ENCODE measurements around the gene KIF22.

KIF22 gene

DNA sequence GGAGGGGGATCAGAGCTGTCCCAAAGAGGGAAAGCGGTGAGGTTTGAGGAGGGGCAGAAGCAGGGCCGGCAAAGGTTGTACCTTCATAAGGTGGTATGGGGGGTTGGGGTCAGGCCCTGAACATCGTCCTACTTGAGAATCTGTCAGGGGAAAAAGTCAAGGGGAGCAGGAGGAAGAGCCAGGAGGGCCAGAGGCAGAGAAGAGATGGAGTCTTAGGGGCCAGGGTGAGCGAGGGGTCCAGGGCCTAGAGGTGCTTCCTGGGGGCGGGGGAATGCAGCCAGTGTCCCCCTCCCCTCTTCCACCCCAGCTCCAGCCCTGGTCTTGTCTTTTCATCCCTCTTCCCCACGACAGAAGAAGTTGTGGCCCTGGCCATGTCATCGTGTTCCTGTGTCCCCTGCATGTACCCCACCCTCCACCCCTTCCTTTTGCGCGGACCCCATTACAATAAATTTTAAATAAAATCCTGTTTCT, 20.2 kb downstream of the KIF22 start:
- no peak for DNase-seq (ENCODE audit: low read depth)
- peak overlapping the region; percentile 57 for H3K4me3 ChIP-seq (ENCODE audit: low read depth, low read length)
- TF ChIP-seq, protein P1, sequence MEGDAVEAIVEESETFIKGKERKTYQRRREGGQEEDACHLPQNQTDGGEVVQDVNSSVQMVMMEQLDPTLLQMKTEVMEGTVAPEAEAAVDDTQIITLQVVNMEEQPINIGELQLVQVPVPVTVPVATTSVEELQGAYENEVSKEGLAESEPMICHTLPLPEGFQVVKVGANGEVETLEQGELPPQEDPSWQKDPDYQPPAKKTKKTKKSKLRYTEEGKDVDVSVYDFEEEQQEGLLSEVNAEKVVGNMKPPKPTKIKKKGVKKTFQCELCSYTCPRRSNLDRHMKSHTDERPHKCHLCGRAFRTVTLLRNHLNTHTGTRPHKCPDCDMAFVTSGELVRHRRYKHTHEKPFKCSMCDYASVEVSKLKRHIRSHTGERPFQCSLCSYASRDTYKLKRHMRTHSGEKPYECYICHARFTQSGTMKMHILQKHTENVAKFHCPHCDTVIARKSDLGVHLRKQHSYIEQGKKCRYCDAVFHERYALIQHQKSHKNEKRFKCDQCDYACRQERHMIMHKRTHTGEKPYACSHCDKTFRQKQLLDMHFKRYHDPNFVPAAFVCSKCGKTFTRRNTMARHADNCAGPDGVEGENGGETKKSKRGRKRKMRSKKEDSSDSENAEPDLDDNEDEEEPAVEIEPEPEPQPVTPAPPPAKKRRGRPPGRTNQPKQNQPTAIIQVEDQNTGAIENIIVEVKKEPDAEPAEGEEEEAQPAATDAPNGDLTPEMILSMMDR (IDR thresholded peaks at IDR 0.05; ENCODE audit: control insufficient read depth, extremely low read depth, insufficient read depth), result no peak

DNA sequence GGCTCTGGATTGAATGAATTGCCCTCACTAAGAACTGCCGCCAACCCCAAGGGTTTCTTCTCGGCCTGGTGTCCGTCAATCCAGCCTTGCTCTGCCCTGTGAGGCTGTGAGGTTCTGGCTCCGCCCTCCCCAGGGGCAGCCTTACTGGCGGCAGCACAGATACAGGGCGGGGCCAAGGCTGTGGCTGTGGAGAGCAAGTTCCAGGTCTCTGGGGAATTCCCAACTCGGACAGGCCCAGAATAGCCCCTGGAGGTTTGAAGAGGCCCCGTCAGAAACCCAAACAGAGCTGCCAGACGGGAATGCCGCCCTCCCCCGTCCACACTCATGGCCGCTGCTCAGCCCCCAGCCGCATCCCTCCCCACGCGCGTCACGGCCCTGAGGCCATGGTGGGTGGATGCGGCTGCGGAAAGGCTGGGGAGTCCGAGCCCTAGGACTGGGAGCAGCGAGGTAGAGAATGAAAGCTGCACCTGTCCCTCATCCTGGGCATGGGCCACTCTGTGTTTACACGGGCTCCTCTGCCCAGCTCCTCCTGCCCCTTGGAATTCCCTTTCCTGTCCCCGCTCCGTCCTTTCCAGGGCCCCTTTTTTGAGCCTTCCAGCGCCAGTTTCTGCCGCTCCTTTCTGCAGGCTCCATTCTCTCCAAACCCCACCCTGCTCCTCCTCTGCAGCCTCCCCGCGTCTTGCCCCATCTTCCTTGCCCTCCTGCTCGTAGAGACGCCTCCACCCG, 20.8 kb downstream of the KIF22 start:
- DNase-seq (ENCODE audit: low read depth), result peak; percentile 86
- H3K4me3 ChIP-seq (ENCODE audit: low read depth, low read length), result peak overlapping the region; percentile 57
- TF ChIP-seq, protein P1 (IDR thresholded peaks at IDR 0.05; ENCODE audit: control insufficient read depth, extremely low read depth, insufficient read depth), result no peak

DNA sequence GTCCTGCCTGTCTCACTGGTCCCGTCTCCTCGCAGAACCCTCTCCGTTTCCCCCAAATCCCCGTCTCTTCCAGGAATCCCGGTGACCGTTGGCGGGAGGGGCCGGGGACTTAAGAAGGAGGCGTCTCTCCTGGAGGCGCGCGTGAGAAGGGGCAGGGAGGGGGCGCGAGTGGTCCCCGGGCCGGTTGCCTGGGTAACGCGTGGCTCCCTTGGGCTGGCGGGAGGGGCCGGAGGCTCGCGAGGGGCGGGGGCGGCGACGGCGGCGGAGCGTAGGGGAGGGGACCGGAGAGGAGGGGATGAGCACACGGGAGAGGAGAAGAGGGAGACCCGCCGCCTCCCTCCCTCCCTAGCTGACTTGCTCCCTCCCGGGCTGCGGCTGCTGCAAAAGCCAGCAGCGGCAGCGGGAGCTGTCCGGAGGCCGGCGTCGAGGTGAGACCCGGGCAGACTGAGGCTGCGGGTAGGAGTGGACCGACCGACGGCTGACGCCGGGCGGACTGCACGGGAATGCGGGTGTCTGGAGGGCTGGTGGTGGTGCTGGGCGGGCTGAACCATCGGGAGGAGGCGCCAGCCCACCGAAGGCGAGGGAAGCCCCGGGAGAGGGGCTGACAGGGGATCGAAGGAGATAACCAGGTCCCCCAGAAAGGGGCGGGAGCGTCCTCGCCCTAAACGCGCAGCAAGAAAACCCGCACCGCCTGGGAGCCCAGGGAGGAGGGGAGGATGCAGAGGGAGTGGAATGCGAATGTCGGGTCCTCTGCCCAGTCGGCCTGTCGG, 21.5 kb downstream of the KIF22 start, which contains the start of gene PRRT2:
Gene PRRT2 (plus strand): TSS at position 298 of the 770 bp plus-strand sequence. CDS start 862 bp downstream, outside the sequence.
- peak within 1 kb of the TSS; percentile 57 for H3K4me3 ChIP-seq (ENCODE audit: low read depth, low read length)
- no peak for DNase-seq (ENCODE audit: low read depth)
- TF ChIP-seq, protein P1 (IDR thresholded peaks at IDR 0.05; ENCODE audit: control insufficient read depth, extremely low read depth, insufficient read depth), result no peak

DNA sequence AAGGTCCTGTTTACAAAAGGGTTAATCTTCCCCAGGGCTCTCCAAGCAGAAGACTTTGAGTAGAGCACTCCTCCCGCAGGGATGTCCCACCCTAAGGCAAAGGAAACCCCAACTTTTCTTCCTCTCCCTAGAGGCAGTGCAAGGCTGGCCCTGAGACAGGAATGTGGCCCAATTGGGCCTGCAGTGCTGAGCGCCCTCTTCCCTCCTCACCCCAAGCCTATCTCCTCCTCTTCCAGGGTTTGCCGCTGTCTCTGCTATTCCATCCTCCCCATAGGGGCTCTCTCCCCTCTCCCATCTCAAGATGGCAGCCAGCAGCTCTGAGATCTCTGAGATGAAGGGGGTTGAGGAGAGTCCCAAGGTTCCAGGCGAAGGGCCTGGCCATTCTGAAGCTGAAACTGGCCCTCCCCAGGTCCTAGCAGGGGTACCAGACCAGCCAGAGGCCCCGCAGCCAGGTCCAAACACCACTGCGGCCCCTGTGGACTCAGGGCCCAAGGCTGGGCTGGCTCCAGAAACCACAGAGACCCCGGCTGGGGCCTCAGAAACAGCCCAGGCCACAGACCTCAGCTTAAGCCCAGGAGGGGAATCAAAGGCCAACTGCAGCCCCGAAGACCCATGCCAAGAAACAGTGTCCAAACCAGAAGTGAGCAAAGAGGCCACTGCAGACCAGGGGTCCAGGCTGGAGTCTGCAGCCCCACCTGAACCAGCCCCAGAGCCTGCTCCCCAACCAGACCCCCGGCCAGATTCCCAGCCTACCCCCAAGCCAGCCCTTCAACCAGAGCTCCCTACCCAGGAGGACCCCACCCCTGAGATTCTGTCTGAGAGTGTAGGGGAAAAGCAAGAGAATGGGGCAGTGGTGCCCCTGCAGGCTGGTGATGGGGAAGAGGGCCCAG, 22.4 kb downstream of the KIF22 start:
- TF ChIP-seq, protein P1 (IDR thresholded peaks at IDR 0.05; ENCODE audit: control insufficient read depth, extremely low read depth, insufficient read depth), result no peak
- peak overlapping the region; percentile 57 for H3K4me3 ChIP-seq (ENCODE audit: low read depth, low read length)

DNA sequence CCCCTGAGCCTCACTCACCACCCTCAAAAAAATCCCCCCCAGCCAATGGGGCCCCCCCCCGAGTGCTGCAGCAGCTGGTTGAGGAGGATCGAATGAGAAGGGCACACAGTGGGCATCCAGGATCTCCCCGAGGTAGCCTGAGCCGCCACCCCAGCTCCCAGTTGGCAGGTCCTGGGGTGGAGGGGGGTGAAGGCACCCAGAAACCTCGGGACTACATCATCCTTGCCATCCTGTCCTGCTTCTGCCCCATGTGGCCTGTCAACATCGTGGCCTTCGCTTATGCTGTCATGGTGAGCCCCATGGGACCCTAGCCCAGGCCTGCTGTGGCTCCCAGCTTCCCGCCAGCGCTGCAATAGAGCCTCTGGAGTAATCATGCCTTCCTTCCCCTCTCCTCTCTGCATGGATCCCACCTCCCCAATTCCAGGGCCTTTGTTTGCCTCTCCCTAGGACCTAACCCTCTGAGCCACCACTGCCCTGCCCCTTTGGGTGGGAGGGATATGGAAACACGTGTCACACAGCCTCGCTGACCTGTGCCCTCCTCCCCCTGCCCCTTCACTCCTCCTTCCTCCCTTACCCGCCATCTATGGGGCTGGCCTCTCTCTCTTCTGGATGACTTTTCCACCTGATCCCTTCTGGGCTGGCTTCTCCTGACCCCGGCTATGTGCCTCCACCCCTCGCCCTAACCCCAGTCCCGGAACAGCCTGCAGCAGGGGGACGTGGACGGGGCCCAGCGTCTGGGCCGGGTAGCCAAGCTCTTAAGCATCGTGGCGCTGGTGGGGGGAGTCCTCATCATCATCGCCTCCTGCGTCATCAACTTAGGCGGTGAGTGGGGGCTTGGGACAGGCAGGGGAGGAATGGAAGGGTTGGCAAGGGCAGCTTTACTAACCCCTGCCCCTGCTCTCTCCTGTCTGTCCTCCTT, 23.4 kb downstream of the KIF22 start:
- no peak for DNase-seq (ENCODE audit: low read depth)
- H3K4me3 ChIP-seq (ENCODE audit: low read depth, low read length), result no peak overlapping the region
- TF ChIP-seq, protein P1 (IDR thresholded peaks at IDR 0.05; ENCODE audit: control insufficient read depth, extremely low read depth, insufficient read depth), result no peak

More for the DNA sequence above, 22.4 kb downstream of the KIF22 start:
- no peak for DNase-seq (ENCODE audit: low read depth)
